ENCODE results near the gene SLC13A2.

The SLC13A2 gene

GRCh38 chr17:28493460-28493859 lies 20.0 kb downstream of the SLC13A2 start:
- H3K27ac ChIP-seq, result no peak overlapping the region
- DNase-seq, result no peak
- no peak for TF ChIP-seq CTCF (IDR thresholded peaks at IDR 0.05)
- H3K4me3 ChIP-seq, result no peak overlapping the region
- H3K36me3 ChIP-seq, result no peaks in the 10 kb centered on the region
- H3K27me3 ChIP-seq, result peaks cover 0 to 58% of the 10 kb centered on the region in 2 donors
- intact Hi-C loops (cut with DNase I; ENCODE audit: low total_unique reads), result no loop called here
- no peaks in the 10 kb centered on the region for H3K9me3 ChIP-seq
- peaks cover 0 to 12% (median 0%) of the 10 kb centered on the region in 4 donors for H3K4me1 ChIP-seq

- peak; percentile 46 to 78 for DNase-seq
- H3K4me1 ChIP-seq, result peaks cover 0 to 12% (median 0%) of the 10 kb centered on the region in 4 donors
- no peaks in the 10 kb centered on the region for H3K36me3 ChIP-seq
- intact Hi-C loops (cut with DNase I; ENCODE audit: low total_unique reads), result loop anchor here (5.0 kb wide), 1 partner anchor 118 kb away; the partner anchor contains the start of gene RSKR
- H3K27ac ChIP-seq, result no peak overlapping the region
- H3K27me3 ChIP-seq, result peaks cover 0 to 62% of the 10 kb centered on the region in 2 donors
- peak; percentile 74 to 79 for TF ChIP-seq CTCF (IDR thresholded peaks at IDR 0.05)
- H3K9me3 ChIP-seq, result no peaks in the 10 kb centered on the region
- H3K4me3 ChIP-seq, result no peak overlapping the region
Measured at GRCh38 chr17:28494445-28495188, 21.2 kb downstream of the SLC13A2 start.

- H3K27ac ChIP-seq, result no peak overlapping the region
- no peak overlapping the region for H3K4me3 ChIP-seq
- DNase-seq, result no peak
- H3K36me3 ChIP-seq, result no peaks in the 10 kb centered on the region
- H3K4me1 ChIP-seq, result peaks cover 0 to 12% (median 0%) of the 10 kb centered on the region in 4 donors
- intact Hi-C loops (cut with DNase I; ENCODE audit: low total_unique reads), result loop anchor here (5.0 kb wide), 1 partner anchor 117 kb away; the partner anchor contains the start of gene RSKR
- TF ChIP-seq CTCF (IDR thresholded peaks at IDR 0.05), result no peak
- peaks cover 0 to 62% of the 10 kb centered on the region in 2 donors for H3K27me3 ChIP-seq
- no peaks in the 10 kb centered on the region for H3K9me3 ChIP-seq
Measured at GRCh38 chr17:28495635-28496034, 22.2 kb downstream of the SLC13A2 start.

DNA sequence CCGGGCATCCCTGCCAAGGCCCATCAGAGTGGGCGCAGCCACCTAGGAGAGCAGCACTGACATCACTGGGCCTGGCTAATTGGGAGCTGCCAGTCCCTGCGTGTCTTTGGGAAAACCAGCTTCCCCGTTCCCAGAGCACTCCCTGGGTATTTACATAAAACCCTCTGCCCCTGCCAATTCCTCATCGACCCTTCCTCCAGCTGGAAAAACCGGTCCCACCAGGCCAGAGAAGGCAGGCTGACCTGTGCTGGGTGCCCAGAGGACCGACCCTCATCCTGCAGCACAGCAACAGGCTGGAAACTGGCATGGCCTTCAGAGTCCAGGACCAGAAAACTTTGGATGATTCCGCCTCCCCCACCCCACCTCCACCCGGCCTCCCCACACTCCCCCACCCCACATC lies 24.5 kb downstream of the SLC13A2 start:
- H3K36me3 ChIP-seq, result no peaks in the 10 kb centered on the region
- H3K9me3 ChIP-seq, result no peaks in the 10 kb centered on the region
- no peak overlapping the region for H3K4me3 ChIP-seq
- no peak overlapping the region for H3K27ac ChIP-seq
- peaks cover 0 to 62% of the 10 kb centered on the region in 2 donors for H3K27me3 ChIP-seq
- DNase-seq, result no peak
- intact Hi-C loops (cut with DNase I; ENCODE audit: low total_unique reads), result loop anchor here (5.0 kb wide), 1 partner anchor 114 kb away; the partner anchor contains the start of gene RSKR
- TF ChIP-seq CTCF (IDR thresholded peaks at IDR 0.05), result no peak
- H3K4me1 ChIP-seq, result peaks cover 0 to 12% (median 0%) of the 10 kb centered on the region in 4 donors

DNA sequence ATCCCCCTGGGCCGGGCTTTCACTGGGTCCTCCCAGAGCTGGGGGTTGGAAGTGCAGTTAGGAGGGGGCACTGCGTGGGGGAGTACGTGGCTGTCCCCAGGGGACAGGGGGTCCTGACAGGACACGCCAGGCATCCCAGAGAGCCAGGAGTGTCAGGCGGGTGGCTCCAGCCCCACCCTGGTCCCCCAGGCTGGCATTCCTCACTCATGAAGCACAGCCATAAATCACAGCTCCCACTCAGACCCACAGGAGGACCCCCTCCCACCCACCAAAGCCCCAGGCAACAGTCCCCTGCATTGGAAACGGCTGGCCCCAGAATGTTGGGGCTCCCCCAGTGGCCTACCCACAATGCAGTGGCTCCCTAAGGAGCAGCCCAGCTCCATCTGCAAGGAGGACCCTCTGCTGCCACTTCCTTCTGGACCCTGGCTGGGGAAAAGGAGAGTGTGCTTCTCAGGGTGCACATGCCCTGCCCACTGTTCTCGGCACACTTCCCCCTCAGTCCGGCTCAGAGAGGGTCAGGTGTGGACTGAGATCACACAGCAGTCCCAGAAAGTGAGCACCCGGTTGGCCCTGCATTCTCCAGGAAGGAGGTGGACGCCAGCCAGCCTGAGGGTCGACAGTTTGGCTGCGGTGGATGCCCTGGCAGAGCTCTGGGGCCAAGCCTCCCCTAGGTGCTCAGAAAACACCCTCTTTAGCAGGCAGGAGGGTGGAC lies 25.4 kb downstream of the SLC13A2 start:
- intact Hi-C loops (cut with DNase I; ENCODE audit: low total_unique reads), result loop anchor here (5.0 kb wide), 1 partner anchor 113 kb away; the partner anchor contains the start of gene RSKR
- Histone ChIP-seq H3K4me3 (no peak overlapping the region), H3K36me3 (no peaks in the 10 kb centered on the region), H3K9me3 (no peaks in the 10 kb centered on the region), H3K27me3 (peaks cover 0 to 54% of the 10 kb centered on the region in 2 donors), H3K4me1 (peaks cover 0 to 12% (median 0%) of the 10 kb centered on the region in 4 donors), H3K27ac (no peak overlapping the region)
- TF ChIP-seq CTCF (IDR thresholded peaks at IDR 0.05), result no peak
- no peak for DNase-seq
